SKM-1 (cell line): ENCODE data around the gene POLR2A.
"Not testable (repeated sequence)": the region's sequence is repeated elsewhere in the genome, so short reads cannot be mapped to it uniquely, and the experiment has no call there.

Experiments used
- DNase-seq: peaks from one replicate; lab custom pipeline; 2025; ENCODE audit not compliant: unreplicated experiment; lab: John Stamatoyannopoulos, UW

POLR2A gene

DNA sequence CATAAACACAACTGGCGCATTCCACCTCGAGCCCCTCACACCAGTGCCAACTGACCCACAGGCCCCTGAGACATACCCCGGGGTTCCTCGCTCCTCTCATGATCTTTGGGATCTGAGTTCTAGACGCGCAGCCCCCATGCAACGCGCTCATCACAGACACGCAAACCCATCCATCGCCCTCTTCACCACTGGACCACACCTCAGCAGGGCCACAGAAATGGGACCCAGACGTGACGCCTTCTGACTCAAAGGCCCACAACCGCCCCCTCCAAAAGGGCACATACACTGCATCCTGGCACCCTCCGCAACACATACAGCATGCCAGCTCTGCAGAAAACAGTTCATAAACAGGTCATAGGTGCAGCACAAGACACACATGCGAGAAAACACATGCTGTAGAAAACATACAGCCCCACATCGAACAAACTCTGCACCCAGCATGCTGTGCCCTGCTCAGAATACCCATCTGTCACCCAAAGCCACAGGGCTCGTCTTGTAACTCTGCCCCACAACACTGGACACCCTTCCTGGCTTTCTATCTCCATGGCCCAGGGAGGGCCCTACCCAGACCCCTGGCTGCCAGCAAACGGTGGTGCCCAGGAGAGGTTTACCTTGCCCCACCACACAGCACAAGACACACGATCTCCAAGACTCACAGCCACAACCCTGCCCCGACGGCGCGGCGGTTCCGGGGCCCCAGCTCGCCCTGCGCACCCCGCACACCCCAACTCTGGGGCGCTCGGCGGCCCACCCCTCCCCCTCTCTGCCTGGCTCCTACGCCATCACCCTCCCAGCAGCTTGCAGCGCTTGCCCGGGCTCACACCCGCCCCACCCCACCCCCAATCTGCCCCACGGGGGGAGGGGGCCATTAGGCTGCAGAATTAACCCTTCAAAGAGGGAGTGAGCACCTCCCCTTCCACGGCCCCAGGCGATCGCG is 5.6 kb upstream of the POLR2A start:
- no peak for DNase-seq

DNA sequence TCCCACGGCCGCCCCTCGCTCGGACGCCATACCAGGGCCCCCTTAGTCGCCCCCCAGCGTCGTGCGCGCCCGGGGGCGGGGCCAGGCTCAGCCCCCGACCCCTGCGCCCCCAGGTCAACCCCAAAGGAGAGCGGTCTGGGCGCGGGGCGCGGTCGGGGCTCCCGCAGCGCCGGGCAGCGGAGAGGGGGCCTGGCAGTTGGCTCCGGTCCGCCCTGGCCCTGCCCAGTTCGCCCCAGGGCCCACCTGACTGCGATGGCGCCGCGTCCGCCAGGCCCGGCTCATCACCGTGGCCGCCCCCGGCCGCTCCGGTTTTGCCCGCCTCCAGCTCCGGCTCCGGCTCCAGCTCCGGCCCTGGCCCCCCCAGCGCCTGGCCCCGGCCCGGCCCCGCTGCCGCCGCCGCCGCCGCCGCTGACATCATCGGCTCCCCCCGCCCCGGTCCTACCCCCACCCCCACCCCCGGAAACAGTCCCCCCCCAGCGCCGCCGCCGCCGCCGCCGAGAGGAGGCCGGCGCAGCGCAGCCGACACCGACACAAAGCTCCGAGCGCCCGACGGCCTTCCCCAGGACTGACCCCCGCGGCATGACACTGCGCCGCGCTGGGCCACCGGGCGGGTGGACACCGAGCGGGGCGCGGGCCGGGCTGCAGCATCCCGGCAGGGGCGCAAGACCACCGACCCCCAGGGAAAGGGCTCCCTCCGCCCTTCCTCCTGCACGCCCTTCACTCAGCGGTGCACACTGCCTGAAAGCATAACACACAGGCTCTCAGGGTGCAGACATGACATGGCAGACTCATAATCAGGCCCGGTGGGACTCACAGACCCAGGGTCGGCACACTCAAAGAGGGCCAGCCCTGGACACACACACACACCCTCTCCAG is 4.7 kb upstream of the POLR2A start, which contains the start of gene ZBTB4:
ZBTB4 (minus strand) TSS at position 419 of the 876 bp plus-strand sequence. CDS start 12,830 bp downstream, outside the sequence.
- DNase-seq = no peak

DNA sequence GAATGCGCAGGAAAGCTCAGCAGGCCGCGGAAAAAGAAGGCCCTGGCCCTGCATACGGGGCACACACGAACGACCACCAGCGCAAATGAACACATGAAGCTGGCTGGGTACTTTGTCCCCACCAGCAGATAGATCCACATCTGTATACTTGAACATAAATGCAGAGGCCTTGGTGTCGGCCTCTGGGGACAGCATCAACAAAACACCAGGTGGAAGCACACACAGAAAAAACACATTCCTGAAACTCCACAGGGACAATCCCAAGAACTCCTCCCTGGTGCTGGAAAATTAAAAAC is 4.1 kb upstream of the POLR2A start:
- no peak for DNase-seq

DNA sequence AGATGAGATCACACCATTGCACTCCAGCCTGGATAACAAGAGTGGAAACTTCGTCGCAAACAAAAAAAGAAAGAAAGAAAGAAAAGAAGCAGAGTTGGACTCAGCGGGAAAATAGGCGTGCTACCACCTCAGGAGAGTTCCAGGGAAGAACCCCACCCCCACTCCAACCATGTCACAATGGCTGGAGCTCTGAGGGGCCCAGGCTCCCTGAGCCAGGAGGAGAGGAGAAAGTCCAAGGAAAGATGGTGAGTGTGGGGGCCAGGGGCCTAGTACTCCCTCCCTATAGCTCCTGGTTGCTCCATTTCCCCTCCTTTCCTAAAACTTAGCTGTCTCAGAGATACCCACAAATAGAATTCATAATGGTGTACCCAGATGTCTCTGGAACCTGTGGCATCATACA is 2.9 kb upstream of the POLR2A start, which contains the start of gene SLC35G6:
SLC35G6 (plus strand) TSS at position 172 of the 400 bp plus-strand sequence; CDS start at position 243, 71 bp downstream.
- DNase-seq = not testable (repeated sequence)

DNA sequence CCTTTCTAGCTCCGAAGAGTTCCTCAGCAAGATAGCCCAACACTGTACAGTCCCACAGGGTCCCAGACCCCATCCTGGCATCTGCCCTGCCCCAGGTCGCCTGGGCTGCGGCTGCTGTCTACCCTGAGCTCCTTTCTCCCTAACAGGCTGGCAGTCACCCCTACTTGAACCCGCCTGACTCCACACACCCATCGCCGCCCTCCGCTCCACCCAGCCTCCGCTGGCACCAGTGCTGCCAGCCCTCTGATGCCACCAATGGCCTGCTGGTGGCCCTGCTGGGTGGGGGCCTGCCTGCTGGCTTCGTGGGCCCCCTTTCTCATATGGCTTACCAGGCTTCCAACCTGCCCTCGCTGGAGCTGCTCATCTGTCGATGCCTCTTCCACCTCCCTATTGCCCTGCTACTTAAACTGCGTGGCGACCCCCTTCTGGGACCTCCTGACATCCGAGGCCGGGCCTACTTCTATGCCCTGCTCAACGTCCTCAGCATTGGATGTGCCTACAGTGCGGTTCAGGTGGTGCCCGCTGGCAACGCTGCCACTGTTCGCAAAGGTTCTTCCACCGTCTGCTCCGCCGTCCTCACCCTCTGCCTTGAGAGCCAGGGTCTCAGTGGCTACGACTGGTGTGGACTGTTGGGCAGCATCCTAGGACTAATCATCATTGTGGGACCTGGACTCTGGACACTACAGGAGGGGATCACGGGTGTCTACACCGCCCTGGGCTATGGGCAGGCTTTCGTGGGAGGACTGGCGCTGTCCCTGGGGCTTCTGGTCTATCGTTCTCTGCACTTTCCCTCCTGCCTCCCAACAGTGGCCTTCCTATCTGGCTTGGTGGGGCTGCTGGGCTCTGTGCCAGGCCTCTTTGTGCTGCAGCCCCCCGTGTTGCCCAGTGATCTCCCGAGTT is 2.1 kb upstream of the POLR2A start:
- DNase-seq = not testable (repeated sequence)

DNA sequence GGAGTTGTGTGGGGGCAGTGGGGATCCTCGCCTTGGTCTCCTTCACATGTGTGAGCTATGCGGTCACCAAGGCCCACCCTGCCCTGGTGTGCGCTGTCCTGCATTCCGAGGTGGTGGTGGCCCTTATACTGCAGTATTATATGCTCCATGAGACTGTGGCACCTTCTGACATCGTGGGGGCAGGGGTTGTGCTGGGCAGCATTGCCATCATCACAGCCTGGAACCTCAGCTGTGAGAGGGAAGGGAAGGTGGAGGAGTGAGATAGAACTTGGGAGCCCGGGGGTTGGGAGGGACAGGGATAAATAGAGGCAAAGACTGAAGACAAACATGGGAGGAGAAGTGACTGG is 1.5 kb upstream of the POLR2A start:
- not testable (repeated sequence) for DNase-seq

DNA sequence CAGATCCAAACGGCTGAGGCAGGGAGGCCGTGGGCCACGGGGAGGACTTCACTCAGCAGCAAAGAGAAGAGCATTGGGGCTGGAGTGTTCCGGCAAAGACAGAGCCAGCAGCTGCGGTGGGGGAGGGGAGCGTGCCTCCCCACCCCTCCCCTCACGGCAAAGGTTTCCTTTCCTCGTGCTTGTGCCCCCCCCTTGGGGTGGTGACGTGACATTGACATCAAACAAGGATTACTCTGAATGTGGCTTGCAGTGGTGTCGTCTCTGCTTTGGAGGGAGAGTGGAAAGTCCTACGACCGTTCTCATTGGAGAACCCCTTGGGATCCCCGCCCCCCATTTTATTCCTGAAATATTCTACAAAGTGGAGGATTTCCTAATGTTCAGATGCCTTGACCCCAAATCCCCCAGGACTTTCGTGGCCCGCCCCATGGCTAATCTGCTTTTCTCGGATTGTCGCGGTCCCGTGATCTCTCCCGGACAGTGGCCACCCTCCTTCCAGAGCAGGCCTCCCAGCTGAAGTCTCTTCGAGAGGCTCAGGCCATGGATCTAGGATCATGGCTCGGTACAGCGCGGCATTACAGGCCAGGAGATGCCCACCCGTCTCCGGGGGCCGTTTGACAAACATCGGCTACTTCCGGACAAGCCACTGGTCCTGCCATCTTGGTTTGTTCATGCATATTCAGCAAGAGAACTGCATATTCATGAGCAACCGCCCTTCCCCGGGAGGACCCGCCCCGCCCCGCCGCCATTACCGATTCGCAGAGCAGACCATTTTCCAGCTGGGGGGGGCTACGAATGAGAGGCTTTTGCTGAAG is 705 bp upstream of the POLR2A start:
- DNase-seq = peak; percentile 38

DNA sequence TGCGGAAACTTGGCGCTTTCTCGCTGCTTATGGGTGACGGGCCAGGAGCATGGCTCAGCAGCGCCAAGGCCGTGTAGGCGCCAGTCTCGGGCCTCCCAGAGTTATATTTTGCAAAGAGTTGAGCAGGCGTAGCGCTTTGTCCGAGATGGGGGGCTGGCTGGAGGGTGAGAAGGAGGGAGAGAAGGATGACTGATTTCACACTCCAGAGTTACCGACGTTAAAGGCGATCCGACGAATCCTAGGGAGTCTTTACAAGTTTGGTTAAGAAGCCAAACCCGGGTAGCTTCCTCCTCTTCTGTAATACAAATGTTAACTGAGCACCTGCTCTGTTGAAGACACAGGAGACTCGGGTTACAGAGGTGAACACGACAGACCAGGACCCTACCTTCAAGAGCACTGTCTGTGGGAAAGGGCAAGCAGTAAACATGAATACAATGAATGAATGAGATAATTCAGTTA is 782 bp downstream of the POLR2A start:
- no peak for DNase-seq

DNA sequence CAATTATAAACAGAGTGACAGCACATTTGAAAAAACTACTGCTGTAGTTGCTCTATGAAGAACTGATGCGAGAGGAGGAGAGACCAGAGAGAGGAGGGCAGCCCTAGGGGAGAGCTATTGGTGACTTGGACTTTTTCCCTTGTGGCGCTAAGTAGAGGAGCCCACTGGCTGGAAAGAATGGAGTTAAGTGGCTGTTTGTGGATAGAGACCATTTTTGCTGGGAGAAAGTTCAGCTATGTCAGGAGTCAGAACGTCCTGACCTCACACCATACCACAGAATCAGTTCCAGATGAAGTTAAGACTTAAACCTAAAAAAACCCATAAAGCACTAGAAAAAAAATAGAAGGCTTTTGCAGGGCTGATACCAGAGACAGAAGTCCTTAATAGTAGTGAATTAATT is 2.0 kb downstream of the POLR2A start:
- no peak for DNase-seq

DNA sequence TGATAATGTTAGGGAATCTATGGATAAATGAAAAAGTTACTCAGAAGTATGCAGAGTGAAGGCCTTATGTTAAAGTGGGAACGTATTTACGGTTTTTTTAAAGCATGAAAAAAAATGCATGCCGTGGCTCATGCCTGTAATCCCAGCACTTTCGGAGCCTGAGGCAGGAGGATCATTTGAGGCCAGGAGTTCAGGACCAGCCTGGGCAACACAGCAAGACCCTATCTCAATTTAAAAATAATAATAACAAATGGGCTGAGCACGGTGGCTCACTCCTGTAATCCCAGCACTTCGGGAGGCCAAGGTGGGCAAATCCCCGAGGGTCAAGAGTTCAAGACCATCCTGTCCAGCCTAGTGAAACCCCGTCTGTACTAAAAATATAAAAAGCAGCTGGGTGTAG is 6.0 kb downstream of the POLR2A start:
- no peak for DNase-seq

DNA sequence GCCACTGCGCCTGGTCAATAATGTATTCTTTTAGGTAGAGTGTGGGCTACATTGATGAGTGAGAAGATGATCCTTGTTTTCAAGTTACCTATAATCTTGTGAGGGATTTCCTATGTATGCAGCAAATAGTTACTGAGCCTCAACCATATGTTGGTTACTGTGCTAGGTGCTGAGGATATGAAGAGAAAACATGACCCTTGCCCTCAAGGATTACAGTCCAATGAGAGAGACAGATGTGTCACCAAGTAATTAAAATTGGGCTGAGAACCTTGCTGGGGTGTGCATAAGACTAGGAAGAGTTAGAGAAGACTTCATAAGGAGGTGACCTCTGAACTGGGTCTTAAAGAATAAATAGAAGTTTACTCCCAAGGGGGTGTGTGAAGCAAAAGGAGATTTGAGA is 7.4 kb downstream of the POLR2A start:
- DNase-seq = no peak

DNA sequence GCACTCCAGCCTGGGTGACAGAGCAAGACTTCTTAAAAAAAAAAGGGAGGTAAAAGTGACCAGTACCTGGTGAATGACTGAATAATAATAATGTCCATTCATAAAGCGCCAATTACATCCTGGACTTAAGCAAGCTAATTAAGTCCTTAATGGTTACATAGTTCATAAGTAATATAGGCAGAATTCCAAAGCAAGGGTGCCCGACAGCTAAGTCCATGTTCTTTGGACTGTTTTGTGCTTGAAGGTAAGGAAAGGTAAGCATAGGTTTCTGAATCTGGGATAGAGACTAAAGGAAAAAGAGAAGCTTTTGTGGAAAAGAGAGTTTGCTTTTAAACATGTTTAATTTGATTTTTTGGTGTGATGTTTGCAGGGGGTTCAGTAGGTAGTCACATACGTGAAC is 9.8 kb downstream of the POLR2A start:
- DNase-seq = no peak

DNA sequence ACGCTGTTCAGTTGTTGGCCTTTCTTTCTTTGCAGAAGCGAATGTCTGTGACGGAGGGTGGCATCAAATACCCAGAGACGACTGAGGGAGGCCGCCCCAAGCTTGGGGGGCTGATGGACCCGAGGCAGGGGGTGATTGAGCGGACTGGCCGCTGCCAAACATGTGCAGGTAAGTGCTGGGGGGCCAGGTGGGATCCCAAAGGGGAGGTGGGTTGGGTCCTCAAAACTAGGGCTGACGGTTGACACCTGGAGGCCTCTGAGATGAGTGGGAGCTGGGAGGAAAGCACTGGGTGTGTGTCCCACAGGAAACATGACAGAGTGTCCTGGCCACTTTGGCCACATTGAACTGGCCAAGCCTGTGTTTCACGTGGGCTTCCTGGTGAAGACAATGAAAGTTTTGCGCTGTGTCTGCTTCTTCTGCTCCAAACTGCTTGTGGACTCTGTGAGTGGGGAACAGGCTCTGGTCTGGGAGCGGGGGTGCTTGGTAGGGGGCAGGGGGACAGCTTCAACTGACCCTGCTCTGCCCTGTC is 11.8 kb downstream of the POLR2A start:
- no peak for DNase-seq

DNA sequence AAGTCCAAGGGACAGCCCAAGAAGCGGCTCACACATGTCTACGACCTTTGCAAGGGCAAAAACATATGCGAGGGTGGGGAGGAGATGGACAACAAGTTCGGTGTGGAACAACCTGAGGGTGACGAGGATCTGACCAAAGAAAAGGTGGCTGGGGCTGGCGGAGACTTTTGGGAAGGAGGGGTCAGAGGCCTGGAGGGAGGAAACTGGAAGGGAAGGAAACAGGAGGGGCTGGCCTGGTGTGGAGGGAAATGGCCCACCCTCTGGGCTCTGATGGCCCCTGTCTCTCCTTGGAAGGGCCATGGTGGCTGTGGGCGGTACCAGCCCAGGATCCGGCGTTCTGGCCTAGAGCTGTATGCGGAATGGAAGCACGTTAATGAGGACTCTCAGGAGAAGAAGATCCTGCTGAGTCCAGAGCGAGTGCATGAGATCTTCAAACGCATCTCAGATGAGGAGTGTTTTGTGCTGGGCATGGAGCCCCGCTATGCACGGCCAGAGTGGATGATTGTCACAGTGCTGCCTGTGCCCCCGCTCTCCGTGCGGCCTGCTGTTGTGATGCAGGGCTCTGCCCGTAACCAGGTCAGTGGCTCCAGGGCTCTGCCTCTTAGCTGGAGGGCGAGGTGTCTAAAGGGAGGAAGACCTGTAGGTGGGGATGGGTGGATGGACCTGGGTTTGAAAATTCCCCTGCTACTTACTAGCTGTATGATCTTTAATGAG is 12.5 kb downstream of the POLR2A start:
- DNase-seq = no peak

DNA sequence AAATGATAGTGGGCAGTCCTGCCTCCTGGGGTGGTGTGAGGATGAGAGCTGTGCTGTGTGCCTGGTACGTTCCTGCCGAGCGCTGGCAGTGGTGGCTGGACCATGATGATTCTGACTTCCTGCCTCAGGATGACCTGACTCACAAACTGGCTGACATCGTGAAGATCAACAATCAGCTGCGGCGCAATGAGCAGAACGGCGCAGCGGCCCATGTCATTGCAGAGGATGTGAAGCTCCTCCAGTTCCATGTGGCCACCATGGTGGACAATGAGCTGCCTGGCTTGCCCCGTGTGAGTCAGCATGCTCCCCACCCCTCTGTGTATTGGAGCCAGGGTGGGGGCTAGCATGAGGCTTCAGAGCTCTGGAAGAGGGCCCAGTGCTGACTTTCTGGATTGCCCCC is 13.1 kb downstream of the POLR2A start:
- DNase-seq = no peak

DNA sequence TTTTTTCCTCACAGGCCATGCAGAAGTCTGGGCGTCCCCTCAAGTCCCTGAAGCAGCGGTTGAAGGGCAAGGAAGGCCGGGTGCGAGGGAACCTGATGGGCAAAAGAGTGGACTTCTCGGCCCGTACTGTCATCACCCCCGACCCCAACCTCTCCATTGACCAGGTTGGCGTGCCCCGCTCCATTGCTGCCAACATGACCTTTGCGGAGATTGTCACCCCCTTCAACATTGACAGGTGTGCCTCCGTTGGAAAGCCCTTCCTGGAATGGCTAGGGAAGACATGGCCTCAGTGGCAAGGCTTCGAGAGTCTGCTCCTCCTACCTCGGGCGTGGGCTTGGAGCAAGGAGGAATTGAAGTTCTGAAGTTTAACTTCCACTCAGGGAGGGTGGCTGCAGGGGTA is 13.5 kb downstream of the POLR2A start:
- no peak for DNase-seq

DNA sequence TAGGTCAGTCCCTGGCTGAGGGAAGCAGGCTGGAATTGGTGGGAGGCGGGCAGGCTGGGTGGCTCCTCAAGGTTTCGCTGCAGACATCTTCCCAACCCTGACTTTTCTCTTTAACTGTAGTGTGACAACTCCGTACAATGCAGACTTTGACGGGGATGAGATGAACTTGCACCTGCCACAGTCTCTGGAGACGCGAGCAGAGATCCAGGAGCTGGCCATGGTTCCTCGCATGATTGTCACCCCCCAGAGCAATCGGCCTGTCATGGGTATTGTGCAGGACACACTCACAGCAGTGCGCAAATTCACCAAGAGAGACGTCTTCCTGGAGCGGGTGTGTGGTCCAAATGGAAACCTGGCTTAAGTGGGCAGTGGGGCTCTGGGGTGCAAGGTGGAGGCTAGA is 15.0 kb downstream of the POLR2A start:
- DNase-seq = no peak

DNA sequence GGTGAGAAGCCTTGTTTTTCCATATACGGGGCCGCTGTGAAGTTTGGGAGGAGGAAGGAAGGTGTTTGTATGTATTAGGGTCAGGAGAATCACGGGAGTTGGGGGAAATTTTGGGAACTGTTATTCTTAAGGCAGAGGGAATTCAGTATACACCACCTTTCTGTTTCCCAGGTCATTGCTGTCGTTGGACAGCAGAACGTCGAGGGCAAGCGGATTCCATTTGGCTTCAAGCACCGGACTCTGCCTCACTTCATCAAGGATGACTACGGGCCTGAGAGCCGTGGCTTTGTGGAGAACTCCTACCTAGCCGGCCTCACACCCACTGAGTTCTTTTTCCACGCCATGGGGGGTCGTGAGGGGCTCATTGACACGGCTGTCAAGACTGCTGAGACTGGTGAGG is 17.6 kb downstream of the POLR2A start:
- no peak for DNase-seq

DNA sequence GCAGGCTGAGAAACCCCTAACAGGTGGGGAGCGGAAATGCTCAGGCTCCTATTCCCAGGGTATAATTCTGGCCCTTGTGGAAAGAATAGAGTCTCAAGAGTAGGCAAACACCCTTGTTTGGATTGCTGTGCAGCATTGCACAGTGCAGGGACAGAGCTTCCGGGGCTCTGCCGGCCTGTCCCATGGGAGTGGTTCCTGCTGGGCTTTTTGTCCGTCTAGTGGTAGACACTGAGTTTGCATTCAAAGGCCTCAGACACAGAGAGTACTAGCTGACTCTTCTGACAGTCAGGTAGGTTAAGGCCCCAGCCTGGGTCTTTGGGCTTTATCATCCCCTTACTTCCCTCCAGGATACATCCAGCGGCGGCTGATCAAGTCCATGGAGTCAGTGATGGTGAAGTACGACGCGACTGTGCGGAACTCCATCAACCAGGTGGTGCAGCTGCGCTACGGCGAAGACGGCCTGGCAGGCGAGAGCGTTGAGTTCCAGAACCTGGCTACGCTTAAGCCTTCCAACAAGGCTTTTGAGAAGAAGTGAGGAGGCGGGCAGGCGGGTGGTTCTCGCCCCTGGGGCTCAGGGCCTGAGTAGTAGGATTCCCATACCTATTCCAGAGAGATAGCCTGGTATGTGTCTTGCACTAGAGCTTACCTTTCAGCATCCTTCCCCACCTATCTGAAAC is 18.1 kb downstream of the POLR2A start:
- DNase-seq = no peak
